Forelimb muscle (tissue), 1 donor: ENCODE measurements around the gene SMAD3. TPM values are rescaled to one million over a fixed set of nuclear protein-coding genes. Genes with fewer than 3 reads are reported as not detected.

Experiments used
- DNase-seq: peaks from one replicate; pipeline ENCODE4 v3.0.0-alpha.2; 2013; ENCODE audit warnings: low read depth
- polyA plus RNA-seq: library from polyadenylated mRNA; unstranded; fragments of 120-200 nt; gene quantifications from one replicate; pipeline ENCODE4 v1.2.1, GENCODE V29; 2013; ENCODE audit not compliant: insufficient read length

SMAD3 gene
- polyA plus RNA-seq, 1 donor = 26.3 TPM

GRCh38 chr15:67227846-67228245 lies 162.4 kb downstream of the SMAD3 start:
- DNase-seq = no peak

GRCh38 chr15:67228286-67228685 lies 162.9 kb downstream of the SMAD3 start:
- no peak for DNase-seq

GRCh38 chr15:67230504-67230903 lies 165.1 kb downstream of the SMAD3 start:
- no peak for DNase-seq

GRCh38 chr15:67232591-67232990 lies 167.2 kb downstream of the SMAD3 start:
- no peak for DNase-seq

- no peak for DNase-seq
Observed at GRCh38 chr15:67240235-67241131, 175.1 kb downstream of the SMAD3 start.

- no peak for DNase-seq
Observed at GRCh38 chr15:67241132-67241855, 175.9 kb downstream of the SMAD3 start.

- peak; percentile 14 for DNase-seq
Observed at GRCh38 chr15:67242708-67243111, 177.3 kb downstream of the SMAD3 start.

Other genes starting within 250 kb of the SMAD3 start
- 21.0 TPM for gene AAGAB, start 189.1 kb downstream of the SMAD3 start, polyA plus RNA-seq
- gene IQCH, start 189.2 kb downstream of the SMAD3 start, polyA plus RNA-seq = 0.94 TPM